Central memory CD4-positive, alpha-beta T cell (primary cell): ENCODE results near the gene PYDC1.
"Not testable (repeated sequence)": the region's sequence is repeated elsewhere in the genome, so short reads cannot be mapped to it uniquely, and the experiment has no call there.

ENCODE experiments used
- DNase-seq: peaks from one replicate; pipeline ENCODE4 v3.0.0; 2022

Gene PYDC1

GRCh38 chr16:31195861-31196260, 21.1 kb downstream of the PYDC1 start:
- DNase-seq = not testable (repeated sequence)

- DNase-seq = no peak
These were observed 22.0 kb downstream of the PYDC1 start for GRCh38 chr16:31194898-31195297.

GRCh38 chr16:31193874-31194273, 23.1 kb downstream of the PYDC1 start:
- DNase-seq = no peak

- no peak for DNase-seq
These were observed 23.9 kb downstream of the PYDC1 start for GRCh38 chr16:31192856-31193642.

- no peak for DNase-seq
These were observed 25.1 kb downstream of the PYDC1 start for GRCh38 chr16:31191697-31192428.

GRCh38 chr16:31190818-31191444, 26.0 kb downstream of the PYDC1 start:
- DNase-seq = no peak

GRCh38 chr16:31190061-31190460, 26.9 kb downstream of the PYDC1 start:
- no peak for DNase-seq

- DNase-seq = no peak
These were observed 27.5 kb downstream of the PYDC1 start for GRCh38 chr16:31189412-31189778.

- DNase-seq = no peak
These were observed 28.2 kb downstream of the PYDC1 start for GRCh38 chr16:31188450-31189411.

- no peak for DNase-seq
These were observed 29.1 kb downstream of the PYDC1 start for GRCh38 chr16:31187808-31188189.

- no peak for DNase-seq
These were observed 29.8 kb downstream of the PYDC1 start for GRCh38 chr16:31186930-31187807.

- DNase-seq = no peak
These were observed 30.8 kb downstream of the PYDC1 start for GRCh38 chr16:31186176-31186575.

GRCh38 chr16:31185339-31185738, 31.6 kb downstream of the PYDC1 start:
- DNase-seq = no peak

GRCh38 chr16:31184888-31185287, 32.0 kb downstream of the PYDC1 start:
- DNase-seq = no peak

GRCh38 chr16:31183432-31184428, 33.2 kb downstream of the PYDC1 start:
- no peak for DNase-seq

GRCh38 chr16:31182391-31182790, 34.5 kb downstream of the PYDC1 start:
- DNase-seq = no peak

- DNase-seq = no peak
These were observed 35.7 kb downstream of the PYDC1 start for GRCh38 chr16:31181102-31181830.

- DNase-seq = peak; percentile 91
These were observed 37.0 kb downstream of the PYDC1 start, which contains the start of gene FUS for GRCh38 chr16:31179747-31180459. TSS of gene FUS (plus strand) at chr16:31180139. CDS start at chr16:31180215, 76 bp downstream.
